22Rv1 (cell line): ENCODE results near the gene PLS3.

Experiments
- CTCF ChIP-seq: fragments of 450-650 bp; IDR thresholded peaks from 2 replicates; pipeline ENCODE4 v1.5.1; 2017; ENCODE audit warnings: mild to moderate bottlenecking
- ZFX ChIP-seq: fragments of 450-650 bp; IDR thresholded peaks from 2 replicates; pipeline ENCODE4 v1.6.1; 2017; ENCODE audit warnings: antibody characterized with exemption, borderline replicate concordance

GRCh38 chrX:115696939-115697338 is 136.0 kb downstream of the PLS3 start:
- TF ChIP-seq CTCF (no peak), ZFX (no peak)
